SU-DHL-6 (cell line): Measurements from ENCODE around the gene GLI3.

Source experiments
- H2AFZ ChIP-seq: fragments of 200-600 bp; sonication (generic); 2 replicates; pipeline ENCODE4 v1.6.1; 2014; ENCODE audit warnings: low read depth, mild to moderate bottlenecking, moderate library complexity, mixed read lengths, antibody characterized with exemption, low read length; ENCODE audit not compliant: severe bottlenecking
- H3F3A ChIP-seq: fragments of 200-600 bp; shearing (Covaris generic); 2 replicates; pipeline ENCODE4 v1.6.0; 2016; ENCODE audit warnings: antibody characterized with exemption, mild to moderate bottlenecking; ENCODE audit not compliant: insufficient read depth
- H3K27ac ChIP-seq: fragments of 200-600 bp; sonication (generic); 2 replicates; pipeline ENCODE4 v1.5.1; 2016; ENCODE audit warnings: low read depth, mild to moderate bottlenecking, low read length, moderate library complexity, mixed read lengths
- H3K27me3 ChIP-seq: fragments of 200-600 bp; sonication (generic), shearing (Covaris generic); 2 replicates; pipeline ENCODE4 v1.6.0; 2014; ENCODE audit warnings: mild to moderate bottlenecking, low read length
- H3K36me3 ChIP-seq: fragments of 200-600 bp; sonication (generic); 2 replicates; pipeline ENCODE4 v1.6.1; 2014; ENCODE audit warnings: mild to moderate bottlenecking, low read length, mixed read lengths
- H3K4me2 ChIP-seq: fragments of 300-600, 200-600 bp; shearing (Covaris generic), sonication (generic); 2 replicates; pipeline ENCODE4 v1.6.0; 2014; ENCODE audit warnings: low read length, low read depth, mild to moderate bottlenecking; ENCODE audit not compliant: poor library complexity, severe bottlenecking
- H3K4me3 ChIP-seq: fragments of 200-600 bp; sonication (generic); 2 replicates; pipeline ENCODE4 v1.5.1; 2014; ENCODE audit warnings: antibody characterized with exemption, low read length, mild to moderate bottlenecking, mixed read lengths; ENCODE audit not compliant: insufficient read depth, poor library complexity, severe bottlenecking
- H3K79me2 ChIP-seq: fragments of 200-600 bp; sonication (generic); 2 replicates; pipeline ENCODE4 v1.6.1; 2014; ENCODE audit warnings: mild to moderate bottlenecking, low read length, moderate library complexity; ENCODE audit not compliant: insufficient read depth
- H3K9ac ChIP-seq: fragments of 200-600 bp; sonication (generic); 2 replicates; pipeline ENCODE4 v1.7.0; 2014; ENCODE audit warnings: mild to moderate bottlenecking, low read length
- H3K9me2 ChIP-seq: fragments of 200-600 bp; sonication (generic); replicated peaks from 2 replicates; pipeline ENCODE4 v1.6.1; 2014; ENCODE audit warnings: low read length; ENCODE audit not compliant: insufficient read depth
- H3K9me3 ChIP-seq: fragments of 200-600 bp; sonication (generic); 2 replicates; pipeline ENCODE4 v1.6.1; 2014; ENCODE audit warnings: low read length, mixed read lengths; ENCODE audit not compliant: insufficient read depth
- H4K20me1 ChIP-seq: fragments of 200-600 bp; sonication (generic); 2 replicates; pipeline ENCODE4 v1.6.1; 2014; ENCODE audit warnings: low read depth, mild to moderate bottlenecking, antibody characterized with exemption, low read length, moderate library complexity, mixed read lengths
- EZH2phosphoT487 ChIP-seq: fragments of 200-600 bp; sonication (generic), shearing (Covaris generic); conservative IDR thresholded peaks from 2 replicates; pipeline ENCODE4 v1.6.1; 2018; ENCODE audit warnings: mild to moderate bottlenecking, antibody characterized with exemption, low read length, moderate library complexity, mixed read lengths
- TF ChIP-seq, protein P1 (sequence below): fragments of 200-600 bp; sonication (generic); IDR thresholded peaks from one replicate; pipeline ENCODE4 v1.5.1; 2017; ENCODE audit warnings: antibody characterized with exemption, mild to moderate bottlenecking, low read length, moderate library complexity; ENCODE audit not compliant: insufficient read depth, poor library complexity, severe bottlenecking

The GLI3 gene

DNA sequence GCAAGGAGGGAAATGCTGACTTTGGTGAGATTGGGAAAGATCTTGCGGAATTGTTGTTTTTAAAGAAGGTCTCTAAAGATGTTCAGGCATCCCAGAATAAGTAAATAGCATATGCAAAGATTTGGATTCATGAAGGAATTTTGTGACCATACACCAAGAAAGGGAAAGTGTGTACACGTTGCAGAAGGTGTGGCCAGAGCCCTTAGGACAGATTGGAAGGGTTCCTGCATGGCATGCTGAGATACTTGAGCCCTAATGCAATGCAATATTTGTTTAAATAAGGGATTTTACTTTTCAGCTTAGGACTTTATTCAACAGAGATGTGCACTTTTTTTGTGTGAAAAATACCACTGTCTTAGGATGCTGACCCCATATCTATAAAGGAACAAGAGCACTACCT is 314.6 kb downstream of the GLI3 start:
- H3K36me3 ChIP-seq = no peaks in the 10 kb centered on the region
- no peak overlapping the region for H2AFZ ChIP-seq
- no peaks in the 10 kb centered on the region for H3F3A ChIP-seq
- no peaks in the 10 kb centered on the region for H3K27me3 ChIP-seq
- H3K9me3 ChIP-seq = no peaks in the 10 kb centered on the region
- no peak for TF ChIP-seq EZH2phosphoT487
- H3K4me2 ChIP-seq = no peak overlapping the region
- no peaks in the 10 kb centered on the region; the same call in 1 of the 2 replicates for H3K9me2 ChIP-seq
- no peaks in the 10 kb centered on the region for H3K79me2 ChIP-seq
- no peak overlapping the region for H3K4me3 ChIP-seq
- H4K20me1 ChIP-seq = no peaks in the 10 kb centered on the region
- no peak overlapping the region for H3K27ac ChIP-seq
- no peak overlapping the region for H3K9ac ChIP-seq

DNA sequence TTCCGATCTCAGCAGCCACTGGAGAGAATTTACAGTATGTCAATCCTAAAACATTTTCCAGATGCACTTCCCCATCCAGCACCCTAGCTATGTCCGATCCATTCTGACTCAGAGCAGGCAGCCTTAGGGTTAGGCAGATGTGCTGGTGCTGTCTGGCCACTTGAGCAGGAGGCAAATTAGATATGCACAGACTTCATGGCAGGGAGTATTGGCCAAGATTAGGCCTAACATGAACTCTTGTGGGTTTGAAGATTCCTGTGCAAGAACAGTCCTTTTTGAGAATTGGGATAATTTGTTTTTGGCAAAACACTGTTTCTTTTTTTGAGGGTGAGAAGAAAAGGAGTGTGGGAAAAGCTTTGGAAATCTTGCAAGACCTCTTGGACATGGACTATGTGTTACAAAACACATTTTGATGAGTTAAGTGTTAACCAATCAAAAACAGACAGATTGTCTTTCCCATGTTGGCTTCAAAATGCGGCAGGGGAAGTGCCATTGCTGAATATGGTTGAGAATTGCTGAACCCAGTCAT is 315.5 kb downstream of the GLI3 start:
- Histone ChIP-seq H3K79me2 (no peaks in the 10 kb centered on the region), H3K9me3 (no peaks in the 10 kb centered on the region), H3K4me3 (no peak overlapping the region), H3K9me2 (no peaks in the 10 kb centered on the region; the same call in 1 of the 2 replicates), H3K9ac (no peak overlapping the region), H3K27ac (no peak overlapping the region), H3K4me2 (no peak overlapping the region), H4K20me1 (no peaks in the 10 kb centered on the region), H2AFZ (no peak overlapping the region), H3K27me3 (no peaks in the 10 kb centered on the region), H3F3A (no peaks in the 10 kb centered on the region), H3K36me3 (no peaks in the 10 kb centered on the region)
- TF ChIP-seq, protein P1, sequence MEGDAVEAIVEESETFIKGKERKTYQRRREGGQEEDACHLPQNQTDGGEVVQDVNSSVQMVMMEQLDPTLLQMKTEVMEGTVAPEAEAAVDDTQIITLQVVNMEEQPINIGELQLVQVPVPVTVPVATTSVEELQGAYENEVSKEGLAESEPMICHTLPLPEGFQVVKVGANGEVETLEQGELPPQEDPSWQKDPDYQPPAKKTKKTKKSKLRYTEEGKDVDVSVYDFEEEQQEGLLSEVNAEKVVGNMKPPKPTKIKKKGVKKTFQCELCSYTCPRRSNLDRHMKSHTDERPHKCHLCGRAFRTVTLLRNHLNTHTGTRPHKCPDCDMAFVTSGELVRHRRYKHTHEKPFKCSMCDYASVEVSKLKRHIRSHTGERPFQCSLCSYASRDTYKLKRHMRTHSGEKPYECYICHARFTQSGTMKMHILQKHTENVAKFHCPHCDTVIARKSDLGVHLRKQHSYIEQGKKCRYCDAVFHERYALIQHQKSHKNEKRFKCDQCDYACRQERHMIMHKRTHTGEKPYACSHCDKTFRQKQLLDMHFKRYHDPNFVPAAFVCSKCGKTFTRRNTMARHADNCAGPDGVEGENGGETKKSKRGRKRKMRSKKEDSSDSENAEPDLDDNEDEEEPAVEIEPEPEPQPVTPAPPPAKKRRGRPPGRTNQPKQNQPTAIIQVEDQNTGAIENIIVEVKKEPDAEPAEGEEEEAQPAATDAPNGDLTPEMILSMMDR = no peak
- TF ChIP-seq EZH2phosphoT487 = no peak

DNA sequence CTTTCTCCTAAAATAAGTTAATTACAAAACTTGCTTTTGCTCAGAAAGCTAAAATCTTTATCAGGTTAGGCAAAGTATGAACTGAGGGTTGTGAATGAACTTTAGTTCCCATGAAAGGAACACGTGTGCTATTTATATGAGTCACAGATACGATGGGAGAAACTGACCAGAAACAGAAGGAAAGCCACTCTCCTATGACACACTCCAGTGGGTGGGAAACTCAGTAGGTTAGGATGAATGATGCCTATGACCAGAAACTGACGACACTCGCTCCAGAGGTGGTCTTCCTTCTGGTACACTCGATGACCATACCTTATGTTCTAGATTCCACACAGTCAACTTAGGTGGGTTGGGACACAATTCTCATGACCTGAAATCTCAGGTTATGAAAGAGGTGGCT is 318.4 kb downstream of the GLI3 start:
- no peaks in the 10 kb centered on the region for H3K79me2 ChIP-seq
- no peaks in the 10 kb centered on the region for H4K20me1 ChIP-seq
- no peak overlapping the region for H3K9ac ChIP-seq
- H2AFZ ChIP-seq = no peak overlapping the region
- H3K36me3 ChIP-seq = no peaks in the 10 kb centered on the region
- no peaks in the 10 kb centered on the region for H3K9me3 ChIP-seq
- no peak overlapping the region for H3K4me3 ChIP-seq
- H3K27me3 ChIP-seq = no peaks in the 10 kb centered on the region
- H3K9me2 ChIP-seq = no peaks in the 10 kb centered on the region; the same call in 1 of the 2 replicates
- H3F3A ChIP-seq = no peaks in the 10 kb centered on the region
- no peak overlapping the region for H3K27ac ChIP-seq
- TF ChIP-seq, protein P1 = no peak
- no peak for TF ChIP-seq EZH2phosphoT487
- H3K4me2 ChIP-seq = no peak overlapping the region

DNA sequence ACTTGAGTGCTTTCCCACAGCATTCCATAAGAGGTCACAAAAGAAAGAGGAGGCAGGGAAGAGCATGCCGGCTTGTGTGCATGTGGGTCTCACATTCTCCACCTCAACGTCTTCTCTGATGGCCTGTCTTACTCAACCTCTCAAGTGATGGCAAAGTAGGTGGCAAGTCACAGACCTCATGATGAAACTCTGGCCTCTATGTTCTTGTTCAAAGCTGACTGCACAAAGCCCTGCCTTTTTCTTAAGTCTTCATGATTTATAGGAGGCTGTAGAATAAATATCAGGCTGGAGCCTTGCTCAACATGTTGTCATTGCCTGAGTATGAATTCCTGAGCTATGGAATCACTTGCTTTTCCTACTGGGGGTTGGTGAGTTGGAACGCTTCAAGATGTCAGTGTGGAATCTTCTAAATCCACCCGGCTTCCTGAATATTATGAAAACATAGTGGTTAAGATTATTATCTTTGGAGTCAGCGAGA is 320.5 kb downstream of the GLI3 start:
- no peak overlapping the region for H3K27ac ChIP-seq
- H3K9ac ChIP-seq = no peak overlapping the region
- no peaks in the 10 kb centered on the region for H3K27me3 ChIP-seq
- no peaks in the 10 kb centered on the region; the same call in 1 of the 2 replicates for H3K9me2 ChIP-seq
- no peaks in the 10 kb centered on the region for H3F3A ChIP-seq
- no peaks in the 10 kb centered on the region for H3K9me3 ChIP-seq
- no peak overlapping the region for H3K4me3 ChIP-seq
- H3K4me2 ChIP-seq = no peak overlapping the region
- no peaks in the 10 kb centered on the region for H3K79me2 ChIP-seq
- no peaks in the 10 kb centered on the region for H3K36me3 ChIP-seq
- TF ChIP-seq EZH2phosphoT487 = no peak
- TF ChIP-seq, protein P1 = no peak
- H4K20me1 ChIP-seq = no peaks in the 10 kb centered on the region
- no peak overlapping the region for H2AFZ ChIP-seq
